ENCODE data around the gene TMEM236.

TMEM236 gene

DNA sequence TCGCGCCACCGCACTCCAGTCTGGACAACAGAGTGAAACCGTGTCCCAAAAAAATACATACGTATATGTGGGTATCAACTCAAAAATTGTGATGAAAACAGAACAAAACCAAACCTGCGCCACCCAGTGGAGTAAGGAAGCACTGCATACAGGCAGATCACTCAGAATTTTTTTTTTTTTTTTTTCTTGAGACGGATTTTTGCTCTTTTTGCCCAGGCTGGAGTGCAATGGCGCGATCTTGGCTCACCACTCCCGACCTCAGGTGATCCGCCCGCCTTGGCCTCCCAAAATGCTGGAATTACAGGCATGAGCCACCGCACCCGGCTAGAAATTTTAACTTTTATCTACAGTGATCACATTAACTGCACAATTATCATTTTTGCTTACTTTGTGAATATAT is 9.1 kb upstream of the TMEM236 start:
- DNase-seq (ENCODE audit: low spot score), result peak; percentile 78

DNA sequence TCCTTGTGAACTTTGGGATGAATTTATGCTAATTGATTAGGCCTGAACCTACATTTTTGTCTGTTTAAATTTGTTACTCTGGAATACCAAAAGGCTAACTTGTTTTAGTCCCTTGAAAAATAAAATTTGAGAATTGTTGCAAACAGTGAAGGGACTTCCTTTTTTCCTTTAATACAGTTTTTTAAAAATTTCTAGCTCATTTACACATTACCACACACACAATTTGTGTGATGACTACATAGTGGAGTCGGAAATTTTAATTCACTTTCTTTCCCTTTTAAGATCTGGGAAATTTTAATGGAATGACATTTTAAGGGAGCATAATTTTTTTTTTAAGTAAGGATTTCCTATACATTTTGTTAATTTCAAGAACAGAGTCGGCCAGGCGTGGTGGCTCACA is 8.6 kb upstream of the TMEM236 start:
- no peak for DNase-seq (ENCODE audit: low spot score)

DNA sequence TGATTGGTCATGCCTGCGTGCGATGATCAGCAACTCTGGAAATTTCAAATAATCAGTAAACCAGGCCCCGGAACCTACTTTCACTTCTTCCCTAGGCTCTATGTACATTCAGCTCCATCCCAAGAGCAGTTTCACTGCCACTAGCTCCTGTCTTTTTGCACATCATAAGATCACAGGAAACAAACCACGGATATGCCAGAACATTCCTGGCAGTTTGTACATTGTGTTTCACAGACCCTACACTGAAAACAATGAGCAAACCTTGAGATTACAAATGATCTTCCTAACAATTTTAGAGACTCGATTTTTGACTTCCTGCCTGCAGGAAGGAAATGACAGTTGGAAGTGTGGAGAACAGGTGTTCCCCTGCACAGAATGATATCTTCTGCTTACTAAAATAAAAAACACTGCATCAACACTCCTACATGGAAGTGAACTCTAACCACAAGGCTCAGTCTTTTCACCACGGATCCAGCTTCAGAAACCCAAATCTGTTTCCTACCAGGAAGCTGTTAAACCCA is 7.6 kb upstream of the TMEM236 start:
- DNase-seq (ENCODE audit: low spot score), result no peak

DNA sequence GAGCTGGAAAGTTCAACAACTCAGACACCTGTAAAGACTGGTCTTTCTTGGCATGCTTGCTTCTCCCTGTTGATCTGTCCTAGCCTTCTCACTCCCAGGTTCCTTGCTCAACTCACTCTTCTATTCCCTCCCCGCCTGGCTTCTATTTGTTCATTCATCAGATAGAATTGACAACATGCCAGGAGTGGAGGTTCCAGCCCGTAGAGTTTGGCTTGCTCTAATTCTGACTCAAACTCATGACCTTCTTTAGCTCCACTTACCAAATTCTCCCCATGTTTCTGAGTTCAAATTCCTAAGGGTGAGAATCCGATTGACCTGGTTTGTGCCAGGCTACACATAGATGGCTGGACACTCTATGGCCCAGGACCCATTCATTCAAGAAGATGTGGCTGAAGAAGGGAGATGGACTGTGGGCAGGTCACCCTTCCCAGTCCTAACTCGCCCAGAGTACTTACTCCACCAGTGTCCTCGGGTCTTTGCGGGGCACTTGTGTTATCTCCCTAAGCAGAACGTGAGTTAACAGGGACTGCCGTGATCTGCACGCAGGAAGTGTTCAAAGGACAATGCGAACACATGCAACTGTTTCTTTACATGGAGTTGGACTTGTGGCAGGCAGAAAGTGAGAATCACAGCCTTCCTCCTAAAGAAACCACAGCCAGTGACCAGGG is 4.0 kb upstream of the TMEM236 start:
- DNase-seq (ENCODE audit: low spot score), result no peak

DNA sequence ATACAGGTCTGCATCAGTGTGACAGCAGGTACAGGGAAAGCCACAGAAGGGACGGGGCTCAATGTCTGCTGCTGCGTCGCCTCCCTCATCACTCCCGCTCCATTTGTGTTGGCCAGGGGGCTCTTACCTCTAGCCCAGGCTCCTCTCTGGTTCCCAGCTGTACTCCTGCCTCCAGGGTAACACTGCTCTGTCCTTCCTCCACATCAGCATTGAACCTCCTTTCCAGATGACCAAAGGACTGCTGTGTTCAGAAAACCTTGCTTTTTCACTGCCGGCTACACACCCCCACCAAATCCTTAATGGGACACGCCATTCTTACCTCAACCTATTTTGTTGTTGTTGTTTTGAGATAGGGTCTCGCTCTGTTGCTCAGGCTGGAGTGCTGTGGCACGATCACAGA is 2.1 kb upstream of the TMEM236 start:
- no peak for DNase-seq (ENCODE audit: low spot score)

DNA sequence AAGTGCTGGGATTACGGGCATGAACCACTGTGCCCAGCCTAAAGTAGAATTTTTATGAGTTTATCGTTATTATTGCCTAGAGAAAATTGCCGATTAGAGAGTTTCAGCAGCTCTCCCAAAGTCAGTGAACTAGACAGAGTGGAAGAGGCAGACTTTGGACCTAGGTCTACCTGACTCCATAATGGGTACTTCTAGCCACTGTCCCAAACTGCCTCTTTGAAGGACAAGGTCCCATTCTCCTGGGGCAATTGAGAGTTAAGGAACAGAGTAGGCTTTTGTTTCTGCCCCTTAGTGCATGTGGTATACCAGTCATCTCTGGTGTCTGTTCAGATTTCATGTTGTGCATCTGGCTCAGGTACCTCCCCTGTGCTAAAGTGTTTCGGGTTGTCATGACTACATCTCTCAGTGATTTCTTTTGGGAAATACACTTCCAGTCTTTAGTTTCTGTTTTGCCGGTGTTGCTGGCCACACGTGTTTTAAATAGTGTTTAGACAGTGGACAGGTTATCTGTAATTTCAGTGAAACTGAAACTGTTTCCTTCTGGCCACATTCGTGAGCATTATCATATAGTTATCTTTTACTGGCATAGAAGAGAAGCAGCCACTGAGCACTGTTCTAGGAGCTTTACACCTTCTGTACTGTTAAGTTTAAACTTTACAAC is 4.7 kb downstream of the TMEM236 start:
- DNase-seq (ENCODE audit: low spot score), result no peak

DNA sequence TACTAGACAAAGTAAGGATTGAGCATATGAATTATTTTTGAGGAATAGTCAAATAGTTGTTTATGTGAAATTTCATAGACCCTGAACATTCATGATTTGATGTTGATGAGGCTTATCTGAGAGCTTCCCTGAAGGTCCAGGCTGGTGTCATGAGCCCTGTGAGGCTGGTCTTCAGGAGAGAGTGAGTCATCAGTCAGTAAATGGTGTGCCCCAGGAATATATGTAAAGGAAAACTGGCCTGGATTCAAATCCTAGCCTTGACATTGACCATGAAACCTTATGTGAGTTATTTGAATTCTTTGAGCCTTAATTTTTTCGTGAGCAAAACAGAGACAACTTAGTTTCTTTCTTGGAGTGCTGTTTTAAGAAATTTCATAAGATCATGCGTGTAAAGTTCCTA is 6.2 kb downstream of the TMEM236 start:
- DNase-seq (ENCODE audit: low spot score), result no peak

DNA sequence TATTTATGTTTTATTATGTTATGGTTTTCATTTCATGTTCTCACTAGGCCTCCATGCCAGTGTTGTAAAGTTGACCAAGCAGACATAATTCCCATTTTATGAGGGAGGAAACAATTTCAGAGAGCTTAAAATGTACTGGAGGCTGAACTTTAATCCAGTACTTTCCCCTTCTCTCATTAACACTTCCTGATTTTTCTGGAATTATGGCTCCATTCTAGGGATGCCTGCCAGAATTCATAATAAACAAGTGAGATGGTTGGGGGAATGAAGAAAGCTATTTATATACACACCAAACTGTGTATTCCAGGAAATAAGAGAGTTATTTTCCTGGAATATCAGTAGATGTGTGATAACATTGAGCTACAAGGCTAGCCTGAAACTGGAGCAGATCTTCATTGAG is 6.9 kb downstream of the TMEM236 start:
- no peak for DNase-seq (ENCODE audit: low spot score)

DNA sequence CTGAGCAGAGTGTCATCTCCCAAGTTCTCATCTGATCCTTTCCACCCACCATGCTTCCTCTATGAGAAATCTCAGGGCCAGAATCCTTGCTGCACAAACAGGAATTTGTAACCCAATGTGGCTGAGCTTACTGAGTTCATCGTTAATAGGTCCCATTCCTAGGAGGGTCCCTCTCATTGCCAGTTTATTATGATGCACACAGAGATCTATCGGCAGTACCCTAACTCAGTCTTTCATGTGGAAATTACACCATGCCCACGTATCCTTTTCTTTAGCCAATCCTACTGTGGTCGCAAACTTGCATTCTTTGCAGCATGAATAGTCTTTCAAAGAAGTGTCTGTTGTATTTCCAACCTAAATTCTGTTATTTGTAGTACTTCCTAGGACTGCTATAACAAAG is 12.1 kb downstream of the TMEM236 start:
- no peak for DNase-seq (ENCODE audit: low spot score)

DNA sequence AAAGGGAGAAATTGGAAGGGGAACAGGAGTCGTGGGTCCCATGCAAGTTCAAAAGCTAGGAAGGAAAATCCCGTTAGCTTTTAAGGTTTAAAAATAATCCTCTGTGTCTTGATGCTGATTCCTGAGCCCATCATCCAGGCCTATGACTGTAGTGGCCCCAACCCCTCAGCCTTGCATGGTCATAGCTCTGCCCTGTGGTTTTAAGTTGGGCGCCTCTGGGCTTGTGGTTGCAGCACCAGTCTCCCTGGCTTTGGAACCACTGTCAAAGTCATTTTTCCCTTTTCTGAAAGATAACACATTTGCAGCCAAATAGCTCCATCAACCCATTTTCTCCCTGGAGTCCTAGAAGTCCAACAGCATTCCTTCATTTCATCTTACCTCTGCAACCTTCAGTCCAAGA is 13.6 kb downstream of the TMEM236 start:
- no peak for DNase-seq (ENCODE audit: low spot score)

DNA sequence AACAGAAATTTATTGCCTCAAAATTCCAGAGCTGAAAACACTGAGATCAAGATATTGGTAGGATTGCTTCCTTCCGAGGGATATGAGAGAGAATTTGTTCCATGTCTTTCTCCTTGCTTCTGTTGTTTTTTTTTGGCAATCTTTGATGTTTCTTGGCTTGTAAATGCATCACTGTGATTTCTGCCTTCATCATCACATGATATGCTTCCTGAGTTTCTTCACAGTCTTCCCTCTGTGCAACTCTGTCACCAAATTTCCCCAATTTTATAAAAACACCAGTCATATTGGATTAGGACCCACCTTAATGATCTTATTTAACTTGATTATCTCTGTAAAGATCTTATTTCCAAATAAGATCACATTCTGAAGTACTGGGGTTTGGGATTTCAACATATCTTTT is 14.7 kb downstream of the TMEM236 start:
- no peak for DNase-seq (ENCODE audit: low spot score)

DNA sequence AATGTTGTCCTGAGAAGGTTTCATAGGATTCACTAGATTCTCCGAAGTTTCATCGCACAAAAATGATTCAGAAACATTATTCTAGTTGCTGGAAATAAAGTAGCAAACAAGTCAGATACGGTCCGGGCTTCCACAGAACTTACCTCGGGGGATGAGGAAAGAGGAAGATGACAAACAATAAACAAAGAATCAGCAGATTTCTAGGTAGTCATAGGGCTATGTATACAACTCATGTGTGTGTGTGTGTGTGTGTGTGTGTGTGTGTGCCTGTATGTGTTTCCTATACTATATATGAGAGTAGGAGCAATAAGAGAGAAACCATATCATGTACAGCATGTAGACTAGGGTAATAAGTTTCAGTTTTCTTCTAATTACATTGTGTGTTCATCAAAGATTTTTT is 16.5 kb downstream of the TMEM236 start:
- no peak for DNase-seq (ENCODE audit: low spot score)

DNA sequence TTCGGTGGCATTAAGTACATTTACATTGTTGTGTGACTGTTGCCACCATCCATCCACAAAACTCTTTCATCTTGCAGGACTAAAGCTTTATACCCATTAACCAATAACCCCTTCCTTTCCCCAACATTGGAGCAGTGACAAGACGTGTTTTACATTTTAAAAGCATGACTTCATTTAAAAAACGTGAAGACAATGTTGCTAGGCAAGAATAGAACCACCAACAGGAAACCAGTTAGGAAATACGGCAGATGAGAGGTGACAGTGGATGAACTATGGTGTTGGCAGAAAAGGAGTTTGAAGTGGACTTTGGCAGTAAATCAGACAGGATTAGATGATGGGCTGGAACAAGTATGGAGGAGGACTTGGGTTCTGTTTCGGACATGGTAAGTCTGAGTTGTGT is 17.0 kb downstream of the TMEM236 start:
- DNase-seq (ENCODE audit: low spot score), result no peak

DNA sequence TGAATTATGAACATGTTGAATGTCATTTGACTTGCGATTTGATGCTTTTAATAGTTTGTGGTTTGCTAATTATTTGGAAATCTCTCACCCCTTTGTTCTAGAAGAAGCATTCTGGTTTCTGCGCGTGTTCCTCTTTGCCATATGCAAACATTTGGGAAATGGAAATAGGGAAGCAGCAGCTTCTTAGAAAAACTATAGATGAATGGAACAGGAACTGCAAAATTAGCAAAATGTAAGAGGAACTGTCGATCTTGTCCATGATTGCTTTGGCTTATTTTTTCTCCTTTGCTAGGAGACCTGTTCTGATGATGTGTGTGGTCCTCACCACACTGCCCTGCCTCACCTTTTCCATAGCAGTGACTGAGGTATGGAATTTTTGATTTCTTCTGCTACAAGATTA is 19.0 kb downstream of the TMEM236 start:
- DNase-seq (ENCODE audit: low spot score), result no peak

DNA sequence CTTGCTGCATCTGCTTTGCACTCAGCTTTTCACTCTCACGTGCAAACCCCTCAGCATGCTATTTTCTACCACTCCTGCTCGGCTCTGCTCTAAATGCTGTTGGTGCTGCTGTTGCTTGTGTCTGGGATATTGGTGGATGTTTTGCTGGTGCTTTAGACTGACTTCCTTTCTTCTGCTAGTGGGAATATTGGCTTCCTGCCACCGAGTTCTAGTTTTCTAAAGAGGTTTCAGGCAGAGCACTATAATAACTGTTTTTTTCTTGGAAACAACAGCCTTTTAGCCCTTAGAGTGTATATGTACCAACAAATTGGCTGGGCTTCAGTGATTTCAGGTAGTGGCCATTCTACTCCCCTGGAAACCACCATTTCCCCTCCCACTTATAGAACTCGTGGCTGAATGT is 27.8 kb downstream of the TMEM236 start:
- no peak for DNase-seq (ENCODE audit: low spot score)

DNA sequence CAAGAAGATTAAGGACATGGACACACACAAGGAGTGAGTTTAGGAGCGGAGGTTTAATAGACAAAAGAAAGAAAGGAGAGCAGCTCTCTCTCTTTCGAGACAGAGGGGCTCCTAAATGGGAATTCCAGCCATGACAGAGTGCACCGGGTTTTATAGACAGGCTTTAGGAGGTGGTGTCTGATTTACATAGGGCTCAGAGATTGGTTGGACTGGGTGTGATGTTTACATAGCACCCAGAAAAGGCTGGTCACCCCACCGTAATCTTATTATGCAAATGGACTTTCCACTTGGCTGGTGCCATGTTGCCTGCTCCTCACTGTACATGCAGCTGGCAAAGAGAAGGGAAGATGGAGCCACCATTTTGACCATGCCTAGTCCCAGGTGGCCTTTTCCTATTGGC is 28.7 kb downstream of the TMEM236 start:
- DNase-seq (ENCODE audit: low spot score), result no peak

DNA sequence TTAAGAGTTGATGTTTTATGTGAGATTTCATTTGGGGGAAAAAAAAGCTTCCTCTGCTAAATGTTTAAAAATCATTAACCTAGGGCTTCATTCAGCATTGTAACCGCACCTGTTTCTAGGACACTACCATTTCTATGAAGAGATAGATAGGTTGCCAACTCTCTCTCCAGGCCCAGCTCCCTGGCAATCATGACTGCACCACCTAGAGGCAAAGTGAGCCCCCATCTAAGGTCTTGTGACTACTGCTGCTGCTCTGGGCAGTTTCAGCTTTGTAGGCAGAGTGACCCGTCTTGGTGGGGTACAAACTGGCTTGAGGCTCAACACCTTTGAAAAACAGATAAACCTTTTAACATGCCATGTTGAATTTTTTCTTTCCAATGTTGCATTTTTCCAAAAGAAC is 29.9 kb downstream of the TMEM236 start:
- DNase-seq (ENCODE audit: low spot score), result no peak

DNA sequence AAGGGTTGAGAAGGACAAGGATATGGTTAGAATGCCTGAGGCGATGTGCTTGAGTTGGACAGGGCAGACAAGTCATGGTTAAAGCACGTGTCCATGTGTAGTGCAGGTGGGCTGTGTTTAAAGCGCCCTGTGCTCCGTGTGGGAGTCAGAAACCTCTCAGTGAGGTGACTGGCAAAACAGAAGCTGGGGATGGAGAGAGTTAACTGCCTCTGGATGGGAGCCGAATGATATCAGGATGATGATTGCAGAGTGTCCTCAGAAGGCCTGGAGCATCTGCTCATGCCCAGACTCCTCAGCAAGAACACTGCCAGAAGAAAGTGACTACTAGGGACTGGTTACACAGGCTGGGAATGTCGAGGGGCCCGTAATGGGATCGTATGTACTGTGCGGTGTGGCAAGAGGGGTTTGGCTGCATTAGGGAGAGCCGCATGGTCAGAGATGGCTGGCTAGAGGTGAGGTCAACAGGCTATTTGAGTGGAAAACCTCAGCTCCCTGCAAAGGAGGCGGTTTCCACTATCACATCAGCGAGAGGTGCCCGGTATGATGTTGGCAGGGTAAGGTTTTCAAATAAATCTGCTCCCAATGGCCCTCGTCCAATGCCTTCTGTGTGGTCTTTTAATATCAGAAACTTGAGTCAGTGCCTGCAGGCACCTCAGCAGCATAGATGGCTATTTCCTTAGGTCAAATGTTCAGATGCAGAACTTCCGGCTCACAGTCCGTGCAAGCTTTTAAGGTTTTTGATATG is 31.1 kb downstream of the TMEM236 start:
- no peak for DNase-seq (ENCODE audit: low spot score)

DNA sequence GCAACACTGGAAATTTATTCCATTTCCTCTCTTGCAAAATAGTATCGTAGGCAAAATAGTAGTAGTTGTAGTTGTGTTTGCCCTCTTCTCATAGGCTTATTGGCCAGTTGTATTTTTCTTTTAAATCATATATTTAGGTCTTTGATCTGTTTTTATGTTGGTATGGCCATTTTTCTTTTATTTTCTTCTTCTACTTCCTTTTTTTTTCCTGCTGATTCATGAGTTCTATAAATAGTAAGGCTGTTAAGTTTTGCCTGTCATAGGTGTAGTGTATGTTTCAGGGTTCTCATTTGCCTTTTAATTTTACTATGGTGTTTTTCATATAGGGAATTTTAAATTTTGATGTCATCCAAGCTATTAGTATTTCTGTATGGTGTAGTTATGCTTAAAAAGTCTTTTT is 31.8 kb downstream of the TMEM236 start:
- no peak for DNase-seq (ENCODE audit: low spot score)

DNA sequence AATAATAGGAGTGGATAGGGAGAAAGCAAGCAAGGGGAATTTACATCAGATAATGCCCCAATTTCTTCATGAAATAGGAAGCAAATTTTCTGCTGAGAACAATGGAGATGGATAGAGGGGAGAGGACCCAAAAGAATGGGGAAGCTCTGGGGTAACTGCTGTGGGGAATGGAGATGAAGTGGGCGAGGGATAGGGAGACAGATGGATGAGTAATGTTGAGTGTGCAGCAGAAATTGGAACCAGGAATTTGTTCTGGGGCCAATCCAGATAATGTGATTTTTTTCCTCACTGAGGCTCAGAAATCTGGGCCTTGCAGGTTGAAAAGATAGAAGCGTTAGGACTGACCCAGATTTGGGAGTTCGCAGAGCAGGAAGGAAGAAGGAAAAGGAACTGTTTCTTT is 32.7 kb downstream of the TMEM236 start:
- DNase-seq (ENCODE audit: low spot score), result no peak

DNA sequence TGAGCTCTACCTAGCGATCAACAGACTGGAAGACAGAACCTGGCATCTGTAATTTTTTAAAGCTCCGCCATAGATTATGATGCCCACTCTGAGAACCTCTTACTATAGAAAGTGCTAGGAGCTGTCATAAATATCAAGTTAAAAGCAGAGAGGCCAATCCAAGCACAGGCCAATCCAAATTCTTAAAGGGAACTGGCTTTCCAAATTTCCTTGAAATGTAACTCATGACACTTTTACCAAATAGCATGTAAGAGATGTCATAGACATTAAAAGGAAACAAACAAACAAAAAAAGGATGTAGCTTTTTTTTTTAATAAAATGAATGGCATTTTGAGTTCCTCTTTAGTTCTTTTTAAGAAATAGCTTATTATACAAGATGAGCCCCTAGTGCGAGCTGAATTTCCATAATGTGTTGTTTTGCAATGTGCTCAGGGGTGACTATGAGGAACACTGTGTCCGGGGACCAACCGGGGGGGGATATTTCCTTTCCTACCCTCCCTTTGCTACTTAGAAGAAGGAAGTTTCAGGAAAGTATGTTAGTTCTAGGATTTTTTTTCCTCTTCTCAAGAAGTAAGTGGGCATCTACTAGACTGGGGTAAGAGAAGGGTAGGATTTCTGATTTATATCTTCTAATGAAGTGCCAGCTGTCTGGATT is 33.4 kb downstream of the TMEM236 start:
- no peak for DNase-seq (ENCODE audit: low spot score)

DNA sequence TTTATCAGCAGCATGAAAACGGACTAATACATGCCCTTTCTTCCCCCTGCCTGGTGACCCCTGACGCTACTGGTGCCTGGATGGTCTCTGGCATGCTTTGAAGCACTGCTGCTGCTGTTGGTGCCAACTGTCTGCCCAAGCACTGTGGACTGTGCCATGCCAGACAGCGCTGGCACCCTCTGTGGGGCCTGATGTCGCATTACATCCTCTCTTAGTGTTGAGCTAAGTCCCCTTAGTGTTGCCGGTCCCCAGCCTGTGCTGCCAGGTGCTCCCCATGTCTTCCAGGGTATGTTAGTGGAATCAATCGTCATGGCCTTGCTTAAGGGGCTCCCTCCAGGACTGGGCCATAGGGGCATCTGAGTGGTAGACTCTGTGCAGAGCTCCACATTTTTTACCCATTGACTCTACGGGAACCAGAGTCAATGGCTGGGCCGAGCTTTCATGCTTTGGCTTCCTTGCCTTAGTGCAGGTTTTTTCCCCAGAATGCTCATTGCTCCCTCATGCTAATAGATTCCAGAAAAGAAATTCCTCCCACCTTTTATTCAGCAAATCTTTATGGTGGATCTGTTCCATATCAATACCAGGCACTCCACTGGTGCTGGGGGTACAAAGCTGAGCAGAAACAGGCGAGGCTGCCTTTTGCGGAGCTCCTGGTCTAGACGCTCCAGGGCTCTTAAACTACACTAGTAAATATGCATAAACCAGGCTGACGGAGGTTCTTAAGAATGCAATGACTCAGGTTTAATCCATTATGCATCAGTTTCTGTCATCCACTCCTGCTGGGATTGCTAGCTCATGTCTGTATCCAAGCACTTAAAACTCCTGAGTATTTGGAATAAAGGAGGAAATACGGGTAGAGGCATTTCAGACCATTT is 35.3 kb downstream of the TMEM236 start:
- DNase-seq (ENCODE audit: low spot score), result no peak
